ENCODE measurements around the gene ASB18.

GRCh38 chr2:236252602-236253001 lies 11.6 kb downstream of the ASB18 start:
- TF ChIP-seq SRF (IDR thresholded peaks at IDR 0.05; ENCODE audit: low read depth, low read length) = no peak
- TF ChIP-seq ZNF138 (CRISPR knock-in tag; IDR thresholded peaks at IDR 0.05; ENCODE audit: low read depth) = no peak
- no peak for TF ChIP-seq HDAC1 (CRISPR knock-in tag; IDR thresholded peaks at IDR 0.05)
- no peak for TF ChIP-seq RELA (CRISPR knock-in tag; IDR thresholded peaks at IDR 0.05)
- no peak for TF ChIP-seq EZH2 (conservative IDR thresholded peaks at IDR 0.05; ENCODE audit: low read depth, low read length)
- no peak for TF ChIP-seq POLR2A (IDR thresholded peaks at IDR 0.05; ENCODE audit: insufficient read depth in 1 of 2, low read depth in 2 of 2, low read length in 2 of 2)
- no peak for TF ChIP-seq FOXK2 (IDR thresholded peaks at IDR 0.05)
- no peak for TF ChIP-seq ATF6 (CRISPR knock-in tag; conservative IDR thresholded peaks at IDR 0.05)
